Activated gamma-delta T cell (primary cell): Measurements from ENCODE around the gene MCM3AP.

Experiments
- DNase-seq: peaks from one replicate; lab custom pipeline; 2025; lab: John Stamatoyannopoulos, UW

The MCM3AP gene

DNA sequence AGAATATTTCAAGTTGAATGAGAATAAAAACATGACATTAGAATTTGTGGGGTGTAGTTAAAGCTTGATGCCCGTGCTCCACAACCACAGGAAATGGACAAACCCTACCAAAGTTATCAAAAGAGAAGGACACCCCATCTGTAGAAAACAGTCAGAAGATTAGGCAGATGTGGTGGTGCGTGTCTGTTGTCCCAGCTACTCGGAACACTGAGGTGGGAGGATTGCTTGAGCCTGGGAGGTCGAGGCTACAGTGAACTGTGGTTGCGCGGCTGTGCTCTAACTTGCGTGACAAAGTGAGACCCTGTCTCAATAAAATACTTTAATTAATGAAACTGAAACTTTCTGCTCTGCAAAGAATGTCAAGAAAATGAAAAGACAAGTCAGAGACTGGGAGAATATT, 99.7 kb downstream of the MCM3AP start:
- no peak for DNase-seq
